Daoy (cell line): ENCODE results near the gene ME2. TPM values are rescaled to one million over a fixed set of nuclear protein-coding genes. Genes with fewer than 3 reads are reported as not detected.
A peak's percentile ranks its signal among the peaks of the same experiment; 100 is the strongest.
"Not testable (repeated sequence)": the region's sequence is repeated elsewhere in the genome, so short reads cannot be mapped to it uniquely, and the experiment has no call there.

ENCODE experiments used
- DNase-seq: peaks from one replicate; pipeline ENCODE4 v3.0.0-alpha.2; 2015; ENCODE audit warnings: low read depth
- total RNA-seq: library from RNA; depleted of rRNA; stranded (reverse); fragments of >200 nt; shearing (Covaris generic); gene quantifications from 2 replicates; pipeline ENCODE4 v1.2.3, GENCODE V29; 2014; rRNA removed

ME2 gene
- total RNA-seq: 49.3 and 51.2 TPM in 2 replicates

DNA sequence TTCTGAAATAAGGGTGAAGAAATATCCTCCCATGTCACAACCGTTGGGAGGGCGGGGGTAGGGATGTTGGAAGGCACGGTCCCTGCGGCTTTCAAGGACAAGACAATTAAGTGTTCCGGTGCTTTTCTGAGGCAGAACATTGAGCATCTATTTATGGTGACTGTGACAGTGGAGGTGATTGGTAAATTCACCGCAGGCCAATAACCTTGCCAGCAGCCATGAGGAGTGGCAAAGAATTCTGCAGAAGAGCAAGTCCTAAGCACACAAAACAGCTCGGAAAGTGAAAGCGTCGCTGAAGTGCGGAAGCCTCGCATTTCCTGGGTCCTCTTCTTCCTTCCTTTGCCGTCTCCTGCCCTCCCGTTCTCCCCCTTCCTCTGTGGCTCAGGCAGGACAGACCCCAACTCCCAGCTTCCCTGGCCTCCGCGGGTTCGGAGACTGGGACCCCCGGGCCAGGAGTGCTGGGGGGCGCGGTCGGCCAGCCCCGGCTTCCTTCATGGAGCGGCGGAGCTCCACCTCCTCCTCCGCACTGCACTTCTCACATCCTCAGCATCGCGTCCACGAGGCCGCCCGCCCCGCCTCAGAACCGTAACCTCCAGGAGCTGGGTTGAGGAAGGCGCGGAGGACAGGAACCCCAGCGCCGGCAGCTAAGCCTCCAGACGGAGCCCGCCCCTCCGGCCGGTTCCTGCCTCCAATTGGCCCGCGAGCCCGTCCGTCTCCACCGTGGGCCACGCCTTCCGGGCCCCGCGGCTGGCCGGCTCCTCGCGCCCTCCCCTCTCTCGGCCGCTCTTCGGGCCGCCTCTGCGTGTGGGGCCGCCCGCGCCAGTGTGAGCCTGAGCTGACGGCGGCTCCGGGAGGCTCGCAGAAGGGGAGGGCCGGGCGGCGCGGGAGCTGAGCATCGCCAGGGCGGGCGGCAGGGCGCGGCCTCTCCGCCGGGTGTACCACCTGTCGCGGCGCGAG lies at the start of gene ME2:
ME2 (plus strand) TSS at position 774 of the 957 bp plus-strand sequence. CDS start 16,703 bp downstream, outside the sequence.
- DNase-seq: peak; percentile 92

DNA sequence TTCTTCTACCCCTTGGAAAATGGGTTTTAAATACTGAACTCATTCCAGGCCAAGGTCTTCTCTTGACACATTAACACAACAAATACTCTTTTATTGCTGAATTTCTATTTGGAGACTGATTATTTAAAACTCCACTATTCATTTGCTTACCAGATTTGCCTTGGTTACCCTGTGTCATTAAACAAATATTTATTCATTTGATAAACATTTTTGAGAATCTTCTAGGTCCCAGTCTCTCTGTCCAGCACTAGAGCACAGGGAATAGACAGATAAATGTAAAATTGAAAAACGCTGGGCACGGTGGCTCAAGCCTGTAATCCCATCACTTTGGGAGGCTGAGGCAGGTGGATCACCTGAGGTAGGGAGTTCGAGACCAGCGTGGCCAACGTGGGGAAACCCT lies 49.3 kb upstream of the ME2 start:
- DNase-seq: no peak

DNA sequence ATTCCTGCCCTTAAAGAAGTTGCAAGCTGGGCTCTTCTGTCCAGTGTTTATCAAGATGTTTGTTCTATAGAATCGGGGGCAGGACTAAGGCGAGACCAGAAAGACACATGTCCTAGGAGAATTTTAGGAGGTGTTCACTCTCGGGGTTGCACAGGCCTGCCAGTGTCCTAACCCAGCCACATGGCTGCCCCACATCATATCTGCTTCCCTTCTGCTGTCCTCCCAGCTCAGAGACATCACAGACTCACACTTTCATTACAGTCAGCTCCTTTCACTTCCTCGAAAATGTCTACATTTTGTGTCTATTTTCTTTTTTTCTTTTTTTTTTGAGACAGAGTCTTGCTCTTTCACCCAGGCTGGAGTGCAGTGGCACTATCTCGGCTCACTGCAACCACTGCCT lies 48.4 kb upstream of the ME2 start:
- DNase-seq: no peak

DNA sequence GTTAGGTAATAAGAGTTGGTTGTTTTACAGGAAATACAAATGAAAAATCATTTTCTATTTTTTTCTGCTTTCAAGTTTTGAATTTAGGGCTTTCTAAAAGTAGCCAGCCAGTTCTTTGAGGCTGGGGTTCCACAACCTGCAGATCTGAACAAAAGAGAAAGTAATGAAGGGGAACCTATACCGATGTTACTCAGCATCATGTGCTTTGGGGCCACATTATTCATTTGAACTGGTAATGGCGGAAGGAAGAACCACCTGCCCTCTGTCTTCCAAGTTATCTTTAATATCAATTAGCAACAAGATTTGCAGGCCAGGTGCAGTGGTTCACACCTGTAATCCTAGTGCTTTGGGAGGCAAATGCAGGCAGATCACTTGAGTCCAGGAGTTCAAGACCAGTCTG lies 46.2 kb upstream of the ME2 start:
- DNase-seq: no peak

DNA sequence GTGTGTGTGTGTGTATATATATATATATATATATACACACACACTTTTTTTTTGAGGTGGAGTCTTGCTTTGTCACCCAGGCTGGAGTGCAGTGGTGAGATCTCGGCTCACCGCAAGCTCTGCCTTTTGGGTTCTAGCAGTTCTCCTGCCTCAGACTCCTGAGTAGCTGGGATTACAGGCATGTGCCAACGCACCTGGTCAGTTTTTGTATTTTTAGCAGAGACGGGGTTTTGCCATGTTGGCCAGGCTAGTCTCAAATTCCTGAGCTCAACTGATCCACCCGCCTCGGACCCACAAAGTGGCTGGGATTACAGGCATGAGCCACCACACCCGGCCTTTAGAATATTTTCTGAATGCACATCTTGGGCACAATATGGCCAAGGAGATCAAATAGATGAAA lies 45.4 kb upstream of the ME2 start:
- not testable (repeated sequence) for DNase-seq

DNA sequence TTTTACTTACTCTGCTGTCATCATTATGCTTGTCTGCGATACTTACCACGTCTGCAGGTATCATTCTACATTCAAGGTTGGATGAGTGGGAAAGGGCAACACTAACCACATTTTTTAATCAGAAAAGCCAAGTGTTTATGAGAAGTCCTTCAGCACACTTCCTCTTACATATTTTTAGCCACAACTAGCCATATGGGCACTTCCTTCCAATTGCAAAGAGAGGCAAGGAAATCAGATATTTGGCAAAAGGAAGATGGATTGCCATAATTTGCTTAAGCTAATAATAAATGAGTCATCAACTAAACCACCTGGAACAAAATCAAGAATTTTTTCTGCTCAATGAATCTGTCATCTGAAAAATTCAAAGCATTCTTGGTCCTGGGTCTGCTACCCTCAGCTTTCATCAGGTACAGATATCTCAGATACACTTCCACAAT lies 42.4 kb upstream of the ME2 start:
- DNase-seq: peak; percentile 71

DNA sequence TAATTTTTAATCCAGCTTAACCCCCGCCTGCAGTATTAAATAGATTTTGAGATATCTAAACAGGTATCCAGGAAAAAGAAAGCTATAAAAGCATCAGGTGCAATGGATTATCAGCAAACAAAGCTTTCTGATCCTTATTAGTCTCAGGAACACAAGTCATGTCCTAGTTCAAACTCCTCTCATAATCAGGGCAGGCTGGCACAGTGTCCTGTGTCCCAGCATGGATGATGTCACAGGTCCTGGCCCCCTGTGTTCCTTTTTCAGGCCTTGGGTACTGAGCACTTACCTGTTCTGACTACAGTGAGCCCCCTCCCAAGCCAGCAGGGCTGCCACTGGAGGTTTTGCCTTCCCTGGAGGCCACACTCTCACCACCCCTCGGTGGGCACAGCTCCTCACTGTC lies 39.6 kb upstream of the ME2 start:
- no peak for DNase-seq

DNA sequence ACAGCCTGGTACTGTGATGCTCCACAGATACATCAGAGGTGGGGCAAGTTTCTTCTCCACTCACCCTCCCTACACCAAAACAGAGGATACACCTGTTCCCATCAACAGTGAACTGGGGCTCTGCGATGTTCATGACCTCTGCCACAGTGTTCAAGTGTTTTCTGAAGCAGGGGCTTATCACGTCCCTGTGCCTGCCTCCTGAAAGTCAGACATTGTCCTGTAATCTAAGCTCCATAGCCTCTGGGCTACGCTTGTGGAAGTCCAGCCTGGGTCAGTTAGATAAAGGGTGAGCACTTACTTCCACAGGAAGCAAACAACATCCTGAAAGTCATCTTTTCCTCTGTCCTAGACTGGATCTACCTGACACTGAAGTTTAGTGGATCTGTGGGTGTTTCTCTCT lies 38.9 kb upstream of the ME2 start:
- DNase-seq: no peak

DNA sequence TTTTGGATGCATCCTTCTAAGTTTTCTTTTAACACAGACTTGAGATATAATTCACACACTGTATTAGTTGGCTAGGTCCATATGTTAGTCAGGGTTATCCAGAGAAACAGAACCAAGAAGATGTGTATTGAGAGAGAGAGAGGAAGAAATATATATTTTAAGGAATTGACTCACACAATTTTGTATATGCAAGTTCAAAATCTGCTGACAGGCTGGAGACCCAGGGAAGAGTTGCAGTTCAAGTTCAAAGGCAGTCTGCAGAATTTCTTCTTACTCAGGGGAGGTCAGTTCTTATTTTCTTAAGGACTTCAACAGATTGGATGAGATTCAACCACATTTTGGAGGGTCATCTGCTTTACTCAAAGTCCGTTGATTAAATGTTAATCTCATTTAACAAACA lies 36.1 kb upstream of the ME2 start:
- DNase-seq: no peak

DNA sequence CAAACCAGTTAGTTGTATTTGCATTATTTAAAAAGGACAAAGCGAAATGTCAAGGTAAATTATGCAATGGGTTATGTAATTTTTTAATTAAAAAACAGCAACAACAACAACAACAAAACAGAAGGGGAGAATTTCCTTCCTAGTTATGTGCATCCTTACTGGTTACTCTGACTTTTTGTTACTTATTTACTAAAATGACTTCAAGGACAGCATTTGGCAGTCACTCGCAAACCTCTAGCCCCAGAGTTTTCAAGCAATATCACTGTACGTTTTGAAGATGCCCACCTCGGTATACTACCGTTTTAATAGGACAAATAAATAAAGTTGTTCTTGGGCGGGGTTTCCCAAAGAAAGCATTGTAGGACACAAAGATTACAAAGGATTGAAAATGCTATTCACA lies 34.4 kb upstream of the ME2 start:
- DNase-seq: no peak

DNA sequence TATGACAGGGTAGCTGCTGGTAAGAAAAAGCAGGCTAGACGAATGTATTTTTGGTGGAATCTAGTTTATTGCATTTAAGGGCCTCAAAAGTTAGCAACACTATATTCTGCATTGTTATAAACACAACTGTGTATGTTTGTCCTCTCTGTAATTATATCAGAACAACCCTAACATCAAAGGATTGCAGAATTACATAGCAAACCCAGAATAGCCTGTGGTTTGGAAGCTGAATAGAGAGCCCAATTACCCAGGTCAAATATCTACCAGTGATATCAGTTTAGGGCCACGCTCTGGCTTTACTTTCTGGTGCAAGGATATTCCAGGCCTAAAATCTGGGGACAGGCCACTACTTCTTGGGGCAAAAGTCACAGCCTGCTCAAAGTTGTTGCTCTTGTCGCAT lies 34.0 kb upstream of the ME2 start:
- no peak for DNase-seq

DNA sequence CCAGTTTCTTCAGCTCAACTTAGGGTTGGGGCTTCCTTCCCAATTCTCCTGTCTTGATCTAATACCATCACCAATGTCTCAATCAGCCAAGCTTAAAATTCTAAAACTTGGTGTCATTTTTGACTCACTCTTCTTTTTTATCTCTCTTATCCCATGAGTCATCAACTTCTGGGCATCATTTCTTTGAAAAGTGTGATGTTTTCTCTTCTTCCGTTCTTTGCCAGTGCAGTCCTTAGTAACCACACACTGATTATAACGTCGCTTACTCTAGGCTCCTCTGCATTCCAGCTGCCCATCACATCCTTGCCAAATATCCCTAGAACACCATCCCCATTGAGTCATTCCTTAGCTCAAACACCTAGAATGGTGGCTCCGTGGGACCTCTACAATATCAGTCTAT lies 31.7 kb upstream of the ME2 start:
- DNase-seq: peak; percentile 64

DNA sequence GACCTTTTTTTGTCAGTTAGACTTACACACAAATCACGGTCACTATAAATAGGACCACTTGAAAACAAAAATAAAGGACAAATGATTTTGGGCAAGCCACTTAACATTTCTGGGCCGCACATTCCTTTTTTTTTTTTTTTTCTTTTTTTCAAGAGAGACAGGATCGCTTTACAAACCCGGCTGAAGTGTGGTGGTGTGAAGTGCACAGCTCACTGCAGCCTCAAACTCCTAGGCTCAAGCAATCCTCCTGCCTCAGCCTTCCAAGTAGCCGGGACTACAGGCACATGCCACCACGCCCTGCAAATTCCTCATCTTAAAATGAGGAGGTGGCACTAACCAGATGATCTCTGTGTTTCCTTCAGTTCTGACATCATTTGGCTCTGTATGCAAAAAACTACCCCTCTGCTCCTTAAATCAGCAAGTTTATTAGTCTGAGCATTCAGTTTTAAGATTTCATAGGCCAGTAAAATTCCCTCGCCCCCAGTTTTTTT lies 30.8 kb upstream of the ME2 start:
- no peak for DNase-seq

DNA sequence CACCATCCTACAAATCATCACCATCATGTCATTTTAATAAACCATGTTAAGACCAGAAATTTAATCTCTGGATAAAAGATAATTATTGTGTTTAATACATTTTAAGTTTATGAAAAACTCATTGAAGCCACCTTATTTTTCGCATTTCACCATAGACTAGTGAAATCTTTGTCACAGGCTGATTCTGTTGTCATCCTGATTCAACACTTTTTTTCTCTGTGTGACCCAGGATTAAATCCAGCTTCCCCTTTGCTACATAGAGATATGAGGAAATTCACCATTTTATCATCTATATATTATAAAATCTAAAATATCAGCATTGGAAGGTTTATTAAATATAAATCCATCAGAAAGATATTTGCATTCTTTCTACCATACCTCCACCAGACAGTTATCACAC lies 29.9 kb upstream of the ME2 start:
- no peak for DNase-seq

DNA sequence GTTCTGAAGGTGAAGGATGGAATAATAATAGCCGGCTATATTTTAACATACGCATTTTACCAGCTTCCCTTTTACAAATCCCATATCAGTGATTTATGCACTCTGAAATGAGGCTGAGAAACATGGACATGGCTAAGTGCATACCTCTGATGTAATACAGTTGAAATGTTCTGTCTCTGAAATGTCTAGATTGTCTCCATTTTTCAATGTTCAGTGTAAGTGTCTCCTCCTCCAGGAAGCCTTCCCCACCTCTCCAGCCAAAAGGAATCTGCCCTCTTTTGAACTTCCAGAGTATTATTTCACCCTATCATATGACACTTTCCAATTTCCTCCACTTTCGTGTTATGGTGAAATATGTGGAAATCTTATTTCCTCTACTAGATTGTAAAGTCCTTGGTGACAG lies 29.5 kb upstream of the ME2 start:
- no peak for DNase-seq

DNA sequence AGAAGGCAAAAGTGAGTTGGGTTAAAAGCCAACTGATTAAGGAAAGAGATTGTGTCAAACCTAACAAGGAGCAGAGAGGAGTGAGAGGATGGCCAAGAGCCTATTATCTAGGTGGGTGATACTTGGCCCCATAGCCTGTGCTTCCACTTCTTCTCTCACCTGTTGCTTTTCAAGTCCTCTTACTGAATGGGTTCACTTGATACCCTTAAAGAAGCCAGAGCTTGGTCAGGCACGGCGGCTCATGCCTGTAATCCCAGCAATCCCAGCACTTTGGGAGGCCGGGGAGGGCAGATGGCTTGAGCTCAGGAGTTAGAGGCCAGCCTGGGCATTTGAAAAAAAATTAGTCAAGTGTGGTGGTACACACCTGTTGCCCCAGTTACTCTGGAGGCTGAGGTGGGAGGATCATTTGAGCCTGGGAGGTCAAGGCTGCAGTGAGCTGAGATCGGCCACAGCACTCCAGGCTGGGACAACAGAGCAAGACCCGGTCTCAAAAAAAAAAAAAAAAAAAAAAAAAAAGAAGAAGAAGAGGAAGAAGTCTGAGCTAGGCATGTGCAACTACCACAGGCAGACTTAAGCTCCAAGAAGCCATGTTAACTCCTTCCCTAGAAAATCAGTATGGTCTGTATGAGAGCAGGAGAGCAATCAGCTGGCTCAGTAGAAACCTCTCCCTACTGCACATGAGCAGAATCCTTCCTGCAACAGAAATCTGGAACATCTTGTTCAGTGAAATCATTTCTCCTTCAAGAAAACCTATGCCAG lies 28.4 kb upstream of the ME2 start:
- no peak for DNase-seq

DNA sequence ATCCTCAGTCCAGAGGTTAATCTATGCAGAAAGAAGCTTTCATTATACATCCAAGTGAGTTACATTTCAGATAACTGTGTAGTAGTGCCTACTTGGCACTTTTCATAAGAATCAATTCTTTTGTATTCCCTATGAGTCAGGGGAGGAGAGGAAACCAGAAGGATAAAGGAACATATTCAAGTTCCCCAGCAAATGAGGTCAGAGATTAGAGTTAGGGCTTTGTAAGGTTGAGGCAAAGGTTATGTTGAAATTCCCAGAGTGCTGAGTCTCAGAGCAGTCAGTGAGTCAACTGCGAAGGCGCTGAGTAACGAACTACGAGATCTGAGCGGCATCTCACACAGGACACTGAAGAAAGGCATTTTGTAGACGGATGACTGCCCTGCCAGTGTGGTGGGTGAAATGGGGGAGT lies 25.1 kb upstream of the ME2 start:
- DNase-seq: peak; percentile 79

DNA sequence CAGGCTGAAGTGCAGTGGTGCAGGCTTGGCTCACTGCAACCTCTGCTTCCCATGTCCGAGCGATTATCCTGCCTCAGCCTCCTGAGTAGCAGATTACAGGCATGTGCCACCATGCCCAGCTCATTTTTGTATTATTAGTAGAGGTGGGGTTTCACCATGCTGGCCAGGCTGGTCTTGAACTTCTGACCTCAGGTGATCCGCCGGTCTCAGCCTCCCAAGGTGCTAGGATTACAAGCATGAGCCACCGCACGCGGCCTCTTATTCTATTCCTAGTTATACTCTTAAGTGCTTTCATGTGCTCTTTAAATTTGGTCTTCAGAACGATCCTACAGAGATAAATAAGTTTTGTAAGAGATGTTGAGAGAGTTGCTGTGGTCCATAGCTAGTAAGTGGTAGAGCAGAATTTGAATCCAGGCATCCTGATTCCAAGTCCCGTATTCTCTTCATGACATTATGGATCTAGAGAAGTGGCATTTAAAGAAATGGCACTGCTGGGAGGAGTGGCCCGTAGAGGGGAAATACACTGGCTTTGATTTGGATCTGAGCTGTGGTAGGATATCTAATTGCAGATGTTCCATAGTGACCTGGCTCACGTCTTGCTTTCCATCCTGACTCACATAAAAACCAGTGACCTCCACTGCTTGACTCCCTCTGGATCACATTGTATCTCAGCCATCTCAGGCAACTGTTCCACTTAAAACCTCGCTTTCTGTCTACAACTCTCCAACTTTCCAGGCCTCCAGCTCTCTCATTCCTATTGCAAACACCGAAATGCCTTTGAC lies 22.8 kb upstream of the ME2 start:
- DNase-seq: no peak

DNA sequence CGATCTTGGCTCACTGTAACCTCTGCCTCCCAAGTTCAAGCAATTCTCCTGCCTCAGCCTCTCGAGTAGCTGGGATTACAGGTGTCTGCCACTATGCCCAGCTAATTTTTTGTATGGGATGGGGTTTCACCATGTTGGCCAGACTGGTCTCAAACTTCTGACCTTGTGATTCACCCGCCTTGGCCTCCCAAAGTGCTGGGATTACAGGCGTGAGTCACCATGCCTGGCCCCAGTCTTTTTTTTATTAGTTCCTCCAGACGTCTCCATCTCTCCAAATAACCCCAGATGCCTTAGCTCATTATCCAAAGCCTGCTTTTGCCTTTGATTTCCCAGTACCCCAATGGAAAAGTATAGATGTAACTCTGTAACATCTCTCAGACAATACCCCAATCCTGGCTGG lies 21.8 kb upstream of the ME2 start:
- peak; percentile 25 for DNase-seq

DNA sequence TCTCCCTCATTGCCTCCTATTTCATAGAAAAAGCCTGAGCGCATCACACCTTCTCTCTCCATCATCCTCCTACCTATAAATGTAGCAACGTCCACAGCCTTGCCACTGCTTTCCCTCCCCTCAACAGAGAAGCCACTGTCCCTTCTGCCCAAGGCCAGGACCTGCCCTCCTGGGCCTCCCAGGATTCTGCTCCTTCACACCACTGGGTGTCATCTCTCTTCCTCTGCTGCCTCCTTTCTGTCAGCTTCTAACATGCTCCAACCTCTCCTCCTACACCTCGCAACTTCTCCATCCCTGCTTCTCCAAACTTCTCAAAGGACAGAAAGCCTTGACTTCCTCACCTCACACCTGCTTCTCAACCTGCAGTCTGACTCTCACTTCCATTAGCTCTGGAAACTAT lies 21.2 kb upstream of the ME2 start:
- no peak for DNase-seq

DNA sequence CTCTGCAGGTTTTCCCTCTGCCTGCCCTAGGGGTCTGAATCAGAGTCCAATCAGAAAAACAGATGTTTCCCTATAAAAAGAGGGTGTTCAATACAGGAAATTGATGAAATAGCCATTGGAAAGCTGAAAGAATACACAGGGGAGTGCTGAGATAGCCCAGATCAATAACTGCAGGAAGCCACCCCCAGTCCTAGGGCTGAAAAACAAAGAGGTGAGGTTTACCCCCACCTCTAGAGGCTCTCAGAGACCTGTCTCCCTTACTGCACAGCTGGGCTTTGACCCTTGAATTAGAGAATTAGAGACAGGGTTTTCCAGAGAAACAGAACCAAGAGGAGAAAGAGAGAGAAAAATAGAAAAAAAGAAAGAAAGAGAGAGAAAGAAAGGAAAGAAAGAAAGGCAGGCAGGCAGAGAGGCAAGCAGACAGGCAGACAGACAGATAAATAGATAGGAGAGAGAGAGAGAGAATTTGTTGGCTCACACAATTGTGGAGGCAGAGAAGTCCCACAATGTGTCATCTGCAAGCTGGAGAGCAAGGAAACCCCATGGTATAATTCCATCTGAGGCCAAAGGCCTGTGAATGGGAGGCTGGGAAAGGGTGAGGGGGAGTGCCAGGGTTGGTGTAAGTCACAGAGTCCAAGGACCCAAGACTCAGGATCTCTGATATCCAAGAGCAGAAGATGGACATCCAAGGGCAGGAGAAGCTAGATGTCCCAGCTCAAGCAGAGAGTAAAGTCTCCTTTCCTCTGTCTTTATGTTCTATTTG lies 18.9 kb upstream of the ME2 start:
- DNase-seq: no peak
